ENCODE results near the gene SUSD4. TPM values are rescaled to one million over a fixed set of nuclear protein-coding genes. Genes with fewer than 3 reads are reported as not detected.

The SUSD4 gene
- total and polyA plus RNA-seq, 5 donors: 16.7 to 81.7 (median 29.8) TPM

DNA sequence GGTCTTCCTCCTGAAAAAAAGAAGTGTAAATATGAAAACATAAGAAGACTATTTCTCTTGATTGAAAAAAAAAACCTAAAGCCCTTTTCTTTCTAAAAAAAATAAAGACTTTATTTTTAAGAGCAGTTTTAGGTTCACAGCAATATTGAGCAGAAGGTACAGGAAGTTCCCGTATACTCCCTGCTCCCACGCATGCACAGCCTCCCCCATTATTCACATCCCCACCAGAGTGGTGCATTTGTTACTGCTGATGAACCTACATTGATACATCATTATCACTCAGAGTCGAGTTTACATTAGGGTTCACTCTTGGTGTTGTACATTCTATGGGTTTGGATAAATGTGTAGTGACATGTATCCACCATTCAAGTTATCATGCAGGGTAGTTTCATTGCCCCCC lies 128.9 kb downstream of the SUSD4 start:
- DNase-seq: no peak
- no peak overlapping the region for H3K27ac ChIP-seq (ENCODE audit: low read length)
- WGBS: 63% methylated on average over 3 of the region's 3 CpGs
- intact Hi-C loops (cut with DNase I): no loop called here
- no peaks in the 10 kb centered on the region for H3K9me3 ChIP-seq (ENCODE audit: control insufficient read depth, low read length)
- H3K4me3 ChIP-seq (ENCODE audit: low read length): no peak overlapping the region
- no peak for ATAC-seq
- H3K4me1 ChIP-seq (ENCODE audit: control insufficient read depth, insufficient read depth, low read length): peaks cover 6% of the 10 kb centered on the region
- H3K27me3 ChIP-seq (ENCODE audit: control insufficient read depth, insufficient read depth): no peaks in the 10 kb centered on the region

DNA sequence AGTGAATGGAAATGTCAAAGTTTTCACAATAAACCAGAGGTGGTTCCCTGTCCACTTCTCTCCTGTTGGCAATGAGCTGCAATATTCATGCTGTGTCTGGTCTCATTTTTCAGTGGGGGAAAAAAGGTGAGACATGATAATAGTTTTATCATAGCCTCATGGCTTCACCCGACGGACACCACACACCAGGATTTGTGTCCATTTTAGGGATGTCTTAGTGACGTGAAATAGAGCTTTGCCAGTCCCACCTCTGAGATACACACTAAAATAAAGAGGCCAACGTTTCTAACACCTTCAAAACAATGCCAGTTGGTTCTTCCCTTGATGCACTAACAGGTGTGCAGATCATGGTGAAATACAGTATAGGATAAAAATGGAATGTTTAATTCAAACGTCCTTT lies 129.4 kb downstream of the SUSD4 start:
- no peaks in the 10 kb centered on the region for H3K27me3 ChIP-seq (ENCODE audit: control insufficient read depth, insufficient read depth)
- H3K9me3 ChIP-seq (ENCODE audit: control insufficient read depth, low read length): no peaks in the 10 kb centered on the region
- no peak overlapping the region for H3K27ac ChIP-seq (ENCODE audit: low read length)
- peaks cover 6% of the 10 kb centered on the region for H3K4me1 ChIP-seq (ENCODE audit: control insufficient read depth, insufficient read depth, low read length)
- no peak for DNase-seq
- ATAC-seq: no peak
- H3K4me3 ChIP-seq (ENCODE audit: low read length): no peak overlapping the region
- intact Hi-C loops (cut with DNase I): no loop called here
- WGBS: 67% methylated on average over 5 of the region's 5 CpGs

DNA sequence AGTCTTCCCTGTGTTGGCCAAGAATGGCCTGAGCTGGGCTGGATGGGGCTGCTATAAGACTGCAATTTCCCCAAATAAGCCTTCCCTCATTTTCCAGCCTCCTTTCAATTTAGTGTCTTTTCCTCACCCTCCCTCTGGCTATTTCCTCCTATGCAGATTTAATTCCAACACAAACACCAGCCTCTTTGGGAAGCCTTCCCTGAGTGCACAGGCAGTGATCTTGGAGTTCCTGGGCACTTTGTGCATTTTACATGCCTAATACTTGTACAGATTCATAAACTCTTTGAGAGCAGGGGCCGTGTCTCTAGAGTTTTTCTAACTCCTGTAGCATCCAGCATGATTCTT lies 129.8 kb downstream of the SUSD4 start:
- H3K27ac ChIP-seq (ENCODE audit: low read length): peak overlapping the region; percentile 87
- ATAC-seq: peak; percentile 53 to 74
- WGBS: 47% methylated on average over 1 of the region's 1 CpG

DNA sequence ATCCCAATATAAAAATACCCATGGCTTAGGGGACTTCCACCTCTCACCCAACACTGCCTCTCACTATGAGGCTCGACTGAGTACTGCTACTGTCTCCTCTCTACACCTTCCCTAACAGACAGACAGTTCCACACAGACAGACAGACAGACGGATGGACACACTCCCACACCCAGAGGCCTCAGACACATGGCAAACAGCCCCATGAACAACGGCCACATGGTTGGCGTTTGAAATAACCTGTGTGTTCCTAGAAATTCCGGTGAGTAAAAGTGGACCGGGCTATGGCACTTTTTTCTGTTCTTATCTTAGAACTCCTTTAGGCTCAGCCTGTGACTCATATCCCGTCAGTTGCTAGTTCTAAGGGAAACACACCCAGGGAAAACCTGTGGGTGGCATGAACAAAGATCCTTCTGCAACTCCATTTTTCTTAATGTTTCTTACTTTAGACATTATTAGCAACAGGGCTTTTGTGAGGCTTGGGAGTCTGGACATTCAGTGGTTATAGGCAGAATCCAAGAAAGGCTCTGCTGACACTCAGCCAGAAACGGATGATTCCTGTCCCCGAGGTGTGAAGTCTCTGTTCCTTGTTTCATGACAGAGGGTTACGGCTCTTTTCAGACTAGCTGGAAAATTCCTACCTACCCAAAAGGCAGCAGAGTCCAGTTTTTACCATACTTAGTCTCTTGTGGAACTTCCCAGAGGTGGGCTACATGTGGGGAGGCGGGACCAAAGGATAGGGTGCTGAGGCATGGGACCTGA lies 130.4 kb downstream of the SUSD4 start:
- DNase-seq (peak in 1 of 3 donors; percentile 31), ATAC-seq (peak; percentile 86 to 96)
- WGBS: 26% methylated on average over 11 of the region's 11 CpGs
- Histone ChIP-seq H3K4me3 (ENCODE audit: low read length) (no peak overlapping the region), H3K4me1 (ENCODE audit: control insufficient read depth, insufficient read depth, low read length) (peaks cover 6% of the 10 kb centered on the region), H3K27ac (ENCODE audit: low read length) (peak overlapping the region; percentile 87), H3K9me3 (ENCODE audit: control insufficient read depth, low read length) (no peaks in the 10 kb centered on the region), H3K27me3 (ENCODE audit: control insufficient read depth, insufficient read depth) (no peaks in the 10 kb centered on the region)
- intact Hi-C loops (cut with DNase I): no loop called here

More for the DNA sequence above, 129.8 kb downstream of the SUSD4 start:
- DNase-seq: no peak
- no peaks in the 10 kb centered on the region for H3K27me3 ChIP-seq (ENCODE audit: control insufficient read depth, insufficient read depth)
- H3K9me3 ChIP-seq (ENCODE audit: control insufficient read depth, low read length): no peaks in the 10 kb centered on the region
- no peak overlapping the region for H3K4me3 ChIP-seq (ENCODE audit: low read length)
- intact Hi-C loops (cut with DNase I): no loop called here
- peaks cover 6% of the 10 kb centered on the region for H3K4me1 ChIP-seq (ENCODE audit: control insufficient read depth, insufficient read depth, low read length)

DNA sequence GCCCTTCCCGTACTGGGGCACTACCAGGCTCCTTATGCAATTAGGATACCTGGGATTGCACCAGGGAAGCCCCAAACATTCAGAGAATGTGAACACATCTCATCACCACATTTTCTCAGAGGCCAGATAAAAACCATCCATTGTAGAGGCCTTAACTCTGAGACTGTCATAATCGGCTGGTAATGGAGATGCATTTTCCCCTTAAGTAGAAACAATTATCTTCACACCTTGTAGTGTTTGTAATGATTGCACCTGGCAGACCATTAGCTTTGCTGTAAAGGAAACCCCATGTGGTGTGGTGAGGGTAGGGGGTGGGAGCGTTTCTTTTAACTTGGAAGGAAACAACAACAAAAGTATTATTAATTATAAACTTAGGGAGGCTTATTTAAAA lies 131.0 kb downstream of the SUSD4 start:
- no peak for DNase-seq
- peaks cover 6% of the 10 kb centered on the region for H3K4me1 ChIP-seq (ENCODE audit: control insufficient read depth, insufficient read depth, low read length)
- 61% methylated on average over 3 of the region's 3 CpGs for WGBS
- no peak overlapping the region for H3K27ac ChIP-seq (ENCODE audit: low read length)
- no peak overlapping the region for H3K4me3 ChIP-seq (ENCODE audit: low read length)
- H3K9me3 ChIP-seq (ENCODE audit: control insufficient read depth, low read length): no peaks in the 10 kb centered on the region
- intact Hi-C loops (cut with DNase I): no loop called here
- H3K27me3 ChIP-seq (ENCODE audit: control insufficient read depth, insufficient read depth): no peaks in the 10 kb centered on the region
- ATAC-seq: no peak

DNA sequence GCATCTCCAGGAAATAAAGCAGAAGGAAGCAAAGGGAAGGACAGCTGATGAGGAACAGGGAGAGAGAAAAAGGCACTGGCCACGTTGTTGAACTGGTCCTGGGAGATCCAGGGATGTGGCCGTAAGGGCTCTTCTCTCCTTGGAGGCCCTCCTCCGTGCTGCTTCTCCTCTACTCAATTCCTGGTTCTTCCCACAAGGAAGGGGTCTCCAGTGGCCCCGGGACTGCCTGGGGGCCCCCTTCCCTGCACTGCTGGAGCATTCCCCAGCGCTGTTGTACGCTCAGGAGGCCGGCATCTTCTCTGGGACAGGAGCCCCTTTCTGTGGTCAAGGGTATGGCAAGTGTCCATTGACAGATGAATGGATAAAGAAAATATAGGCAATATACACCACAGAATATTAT lies 132.4 kb downstream of the SUSD4 start:
- WGBS: 90% methylated on average over 7 of the region's 7 CpGs
- Histone ChIP-seq H3K27ac (ENCODE audit: low read length) (no peak overlapping the region), H3K4me3 (ENCODE audit: low read length) (no peak overlapping the region), H3K27me3 (ENCODE audit: control insufficient read depth, insufficient read depth) (no peaks in the 10 kb centered on the region), H3K9me3 (ENCODE audit: control insufficient read depth, low read length) (no peaks in the 10 kb centered on the region), H3K4me1 (ENCODE audit: control insufficient read depth, insufficient read depth, low read length) (peaks cover 6% of the 10 kb centered on the region)
- DNase-seq (no peak), ATAC-seq (no peak)
- intact Hi-C loops (cut with DNase I): no loop called here

DNA sequence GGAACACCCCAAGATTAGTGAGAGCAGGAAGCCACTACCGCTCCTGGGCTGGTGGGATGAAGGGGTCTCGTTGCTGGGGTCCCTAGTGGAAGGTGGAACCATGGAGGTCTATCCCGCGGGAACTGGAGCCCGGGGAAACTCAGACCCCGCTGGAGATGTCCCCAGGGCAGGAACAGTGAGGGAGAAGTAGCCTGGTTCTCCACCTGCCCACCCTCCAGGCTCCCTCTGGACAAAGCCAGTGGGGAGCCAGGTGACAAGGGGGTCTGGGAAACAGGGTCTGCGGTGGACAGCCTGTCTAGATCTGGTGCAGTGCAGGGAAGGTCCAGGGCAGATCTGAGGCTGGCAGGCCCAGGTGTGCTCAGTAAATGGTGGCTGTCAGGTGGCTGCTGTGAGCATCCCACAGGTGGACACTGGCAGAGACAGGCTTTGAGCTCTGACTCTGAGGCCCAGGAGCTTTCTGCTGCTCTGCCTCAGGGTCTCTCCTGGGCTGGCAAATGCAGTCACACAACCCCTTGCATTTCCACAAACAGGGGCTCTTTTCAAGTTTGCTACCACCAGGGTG lies 132.9 kb downstream of the SUSD4 start:
- DNase-seq: no peak
- intact Hi-C loops (cut with DNase I): no loop called here
- Histone ChIP-seq H3K27ac (ENCODE audit: low read length) (no peak overlapping the region), H3K4me1 (ENCODE audit: control insufficient read depth, insufficient read depth, low read length) (peaks cover 6% of the 10 kb centered on the region), H3K9me3 (ENCODE audit: control insufficient read depth, low read length) (no peaks in the 10 kb centered on the region), H3K4me3 (ENCODE audit: low read length) (no peak overlapping the region), H3K27me3 (ENCODE audit: control insufficient read depth, insufficient read depth) (no peaks in the 10 kb centered on the region)
- ATAC-seq: no peak
- WGBS: 97% methylated on average over 7 of the region's 7 CpGs

DNA sequence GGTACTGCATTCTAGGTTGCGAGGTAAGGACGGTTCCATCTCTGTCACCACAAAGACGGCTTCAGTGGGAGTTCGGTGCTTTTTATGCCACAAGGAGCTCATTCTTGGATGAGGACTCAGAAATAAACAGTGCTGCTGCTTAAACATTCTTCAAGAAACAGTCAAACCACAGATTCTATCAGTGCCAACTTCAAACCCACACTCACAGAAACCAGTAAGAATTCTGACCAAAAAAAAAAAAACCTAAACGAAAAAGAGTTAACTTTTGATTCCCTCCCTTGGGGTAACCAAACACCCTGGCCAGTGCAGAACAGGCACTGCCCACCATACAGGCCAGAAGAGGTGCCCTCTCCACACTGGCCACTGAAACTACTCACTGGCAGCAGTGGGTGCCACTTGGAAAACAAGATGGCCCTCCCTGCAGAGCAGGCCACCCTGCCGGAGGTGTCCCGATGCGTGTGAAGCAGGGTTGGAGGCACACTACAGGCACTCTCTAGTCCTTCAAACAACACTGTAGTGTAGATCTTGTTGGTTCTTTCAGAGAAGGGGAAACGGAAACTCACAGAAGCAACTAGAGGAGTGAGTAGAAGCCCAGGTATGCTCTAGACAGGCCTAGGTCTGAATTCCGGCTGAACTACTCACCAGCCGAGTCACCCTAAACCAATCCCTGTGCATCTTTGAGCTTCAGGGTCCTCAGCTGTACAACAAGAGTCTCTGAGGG lies 133.7 kb downstream of the SUSD4 start:
- Histone ChIP-seq H3K9me3 (ENCODE audit: control insufficient read depth, low read length) (no peaks in the 10 kb centered on the region), H3K27me3 (ENCODE audit: control insufficient read depth, insufficient read depth) (no peaks in the 10 kb centered on the region), H3K4me1 (ENCODE audit: control insufficient read depth, insufficient read depth, low read length) (peaks cover 6% of the 10 kb centered on the region), H3K4me3 (ENCODE audit: low read length) (no peak overlapping the region), H3K27ac (ENCODE audit: low read length) (no peak overlapping the region)
- ATAC-seq: no peak
- 90% methylated on average over 11 of the region's 11 CpGs for WGBS
- DNase-seq: no peak
- intact Hi-C loops (cut with DNase I): no loop called here

DNA sequence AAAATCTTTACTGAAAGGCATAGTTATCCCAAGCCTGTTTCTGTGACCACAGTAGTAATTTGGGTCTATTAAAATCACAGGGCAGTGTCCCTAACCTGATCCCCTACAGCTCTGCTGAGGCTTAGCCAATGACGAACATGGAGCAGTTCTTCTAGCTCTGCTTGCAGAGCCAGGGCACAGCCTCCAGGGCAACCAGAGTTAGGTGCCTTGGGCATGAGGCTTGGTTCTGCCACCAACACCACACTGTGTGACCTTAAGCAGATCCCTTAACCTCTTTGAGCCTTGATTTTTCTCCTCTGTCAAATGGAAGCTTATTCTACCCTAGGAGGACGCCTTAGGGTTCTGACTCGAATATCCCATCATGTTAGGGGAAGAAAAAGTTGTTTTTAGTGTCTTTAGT lies 134.2 kb downstream of the SUSD4 start:
- 91% methylated on average over 3 of the region's 3 CpGs for WGBS
- no peaks in the 10 kb centered on the region for H3K27me3 ChIP-seq (ENCODE audit: control insufficient read depth, insufficient read depth)
- intact Hi-C loops (cut with DNase I): no loop called here

DNA sequence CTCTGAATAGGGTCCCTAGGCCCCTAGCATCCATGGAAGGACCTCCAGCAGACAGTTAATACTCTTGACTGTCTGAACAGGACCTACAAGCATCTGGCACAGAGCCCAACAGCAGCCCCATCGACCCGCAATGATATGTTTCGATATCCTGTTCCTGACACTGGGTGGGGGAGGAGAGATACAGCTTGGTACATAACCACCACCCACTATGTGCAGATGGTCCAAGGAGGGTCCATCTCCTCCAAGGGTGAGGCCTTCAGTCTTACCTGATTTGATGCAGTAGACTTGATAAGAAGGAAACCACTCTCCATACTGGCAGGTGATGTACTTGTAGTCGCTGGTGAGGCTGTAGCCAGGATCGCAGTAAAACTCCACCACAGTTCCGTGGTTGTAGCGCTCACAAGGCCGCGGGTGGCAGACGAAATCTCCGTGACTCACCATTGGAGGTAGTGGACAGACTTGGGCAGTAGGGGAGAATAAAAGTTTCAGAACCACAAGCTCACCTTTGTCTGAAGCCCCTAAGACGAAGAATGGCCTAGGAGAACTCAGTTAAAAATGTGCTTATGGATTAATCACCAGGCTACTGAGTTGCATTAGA lies 134.9 kb downstream of the SUSD4 start:
- no peaks in the 10 kb centered on the region for H3K27me3 ChIP-seq (ENCODE audit: control insufficient read depth, insufficient read depth)
- H3K4me1 ChIP-seq (ENCODE audit: control insufficient read depth, insufficient read depth, low read length): peaks cover 4% of the 10 kb centered on the region
- H3K27ac ChIP-seq (ENCODE audit: low read length): no peak overlapping the region
- ATAC-seq (no peak), DNase-seq (no peak)
- no peaks in the 10 kb centered on the region for H3K9me3 ChIP-seq (ENCODE audit: control insufficient read depth, low read length)
- intact Hi-C loops (cut with DNase I): no loop called here
- WGBS: 93% methylated on average over 12 of the region's 12 CpGs
- H3K4me3 ChIP-seq (ENCODE audit: low read length): no peak overlapping the region

More for the DNA sequence above, 134.2 kb downstream of the SUSD4 start:
- H3K9me3 ChIP-seq (ENCODE audit: control insufficient read depth, low read length): no peaks in the 10 kb centered on the region
- ATAC-seq (no peak), DNase-seq (no peak)
- no peak overlapping the region for H3K27ac ChIP-seq (ENCODE audit: low read length)
- no peak overlapping the region for H3K4me3 ChIP-seq (ENCODE audit: low read length)
- peaks cover 6% of the 10 kb centered on the region for H3K4me1 ChIP-seq (ENCODE audit: control insufficient read depth, insufficient read depth, low read length)

DNA sequence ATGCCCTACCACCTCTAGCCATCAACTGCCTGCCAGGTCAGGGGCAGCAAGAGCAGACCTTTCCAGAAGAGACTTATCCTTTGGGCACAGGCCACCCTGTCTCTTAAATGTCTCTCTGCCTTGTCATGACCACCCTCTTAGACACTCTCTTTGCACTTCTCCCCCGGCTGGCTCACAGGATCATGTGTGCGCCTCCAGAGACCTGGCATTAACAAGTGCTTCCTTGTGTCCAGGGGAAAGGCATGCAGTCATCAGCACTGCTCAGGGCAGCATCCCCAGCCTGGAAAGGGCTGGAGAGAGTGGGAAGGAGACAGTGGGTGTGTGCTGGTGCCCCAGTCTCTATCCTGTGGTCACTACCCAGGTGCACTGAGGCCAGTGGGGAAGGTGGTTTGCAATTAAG lies 135.8 kb downstream of the SUSD4 start:
- Histone ChIP-seq H3K9me3 (ENCODE audit: control insufficient read depth, low read length) (no peaks in the 10 kb centered on the region), H3K4me3 (ENCODE audit: low read length) (no peak overlapping the region), H3K27me3 (ENCODE audit: control insufficient read depth, insufficient read depth) (no peaks in the 10 kb centered on the region), H3K4me1 (ENCODE audit: control insufficient read depth, insufficient read depth, low read length) (no peaks in the 10 kb centered on the region), H3K27ac (ENCODE audit: low read length) (no peak overlapping the region)
- WGBS: 78% methylated on average over 2 of the region's 2 CpGs
- no peak for DNase-seq
- no peak for ATAC-seq
- intact Hi-C loops (cut with DNase I): no loop called here
